Colonic mucosa (tissue), 4 donors: ENCODE results near the gene VPS4B. TPM values are rescaled to one million over a fixed set of nuclear protein-coding genes. Genes with fewer than 3 reads are reported as not detected.

Experiments
- DNase-seq: peaks from one replicate; pipeline ENCODE4 v3.0.0-alpha.2; 2020
- H3K27ac ChIP-seq: fragments of 200-600 bp; one replicate; pipeline ENCODE4 v1.8.0; 2021
- H3K27me3 ChIP-seq: fragments of 200-600 bp; one replicate; pipeline ENCODE4 v1.8.0; 2021
- H3K36me3 ChIP-seq: fragments of 200-600 bp; one replicate; pipeline ENCODE4 v1.8.0; 2021
- H3K4me1 ChIP-seq: fragments of 200-600 bp; one replicate; pipeline ENCODE4 v1.8.0; 2021; ENCODE audit warnings: mild to moderate bottlenecking
- H3K4me3 ChIP-seq: fragments of 200-600 bp; one replicate; pipeline ENCODE4 v1.8.0; 2021
- H3K9ac ChIP-seq, 2 donors: one replicate each; pipeline ENCODE4 v1.7.0; 2013; ENCODE audit warnings: control low read depth in 2 of 2, low read depth in 2 of 2, low read length in 2 of 2
- H3K9me3 ChIP-seq: fragments of 200-600 bp; one replicate; pipeline ENCODE4 v1.8.0; 2021
- intact Hi-C: fragments of 100-400 bp; cut with DNase I; formaldehyde crosslinking; loops from one replicate; pipeline ENCODE4 v1.14.1; 2022
- total RNA-seq, 2 donors: library from RNA; stranded (reverse); fragmentation: NEBNext Ultra II Directional in 1 of 2; extraction: Animal tissue kit (Norgen Biotek cat#: 25700) in 1 of 2; gene quantifications; one replicate each; pipeline ENCODE4 v1.2.1, GENCODE V29; 2021
- TF ChIP-seq, protein P1 (sequence below): fragments of 200-600 bp; IDR thresholded peaks from one replicate; pipeline ENCODE4 v1.8.0; 2022; ENCODE audit warnings: antibody characterized with exemption, mild to moderate bottlenecking
- donor health status: healthy.
- donor health status: DM: no; HTN: no; CAD: no.
- donor health status: DM: no; HTN: no; CAD: no.

The VPS4B gene
- total RNA-seq, 2 donors from 2014 or later: 96.3 to 127 TPM

DNA sequence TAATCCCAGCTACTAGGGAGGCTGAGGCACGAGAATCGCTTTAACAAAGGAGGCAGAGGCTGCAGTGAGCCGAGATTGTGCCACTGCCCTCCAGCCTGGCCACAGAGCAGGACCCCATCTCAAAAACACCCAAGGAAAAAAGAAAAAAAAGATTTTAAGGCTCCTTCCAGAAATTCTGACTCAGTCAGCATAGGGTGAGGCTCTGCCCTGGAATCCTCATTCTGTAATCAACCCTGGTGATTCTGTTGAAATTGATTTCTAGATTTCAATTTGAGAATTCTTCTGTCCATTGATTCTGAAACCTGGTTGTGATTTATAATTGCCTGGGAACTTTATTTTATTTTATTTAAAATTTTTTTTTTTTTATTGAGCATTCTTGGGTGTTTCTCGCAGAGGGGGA, 27.1 kb upstream of the VPS4B start:
- intact Hi-C loops: no loop called here
- Histone ChIP-seq H3K9me3 (no peaks in the 10 kb centered on the region), H3K4me3 (no peak overlapping the region), H3K9ac (no peak overlapping the region), H3K36me3 (no peaks in the 10 kb centered on the region), H3K27me3 (no peaks in the 10 kb centered on the region), H3K27ac (no peak overlapping the region), H3K4me1 (peaks cover 17% of the 10 kb centered on the region)
- TF ChIP-seq, protein P1, sequence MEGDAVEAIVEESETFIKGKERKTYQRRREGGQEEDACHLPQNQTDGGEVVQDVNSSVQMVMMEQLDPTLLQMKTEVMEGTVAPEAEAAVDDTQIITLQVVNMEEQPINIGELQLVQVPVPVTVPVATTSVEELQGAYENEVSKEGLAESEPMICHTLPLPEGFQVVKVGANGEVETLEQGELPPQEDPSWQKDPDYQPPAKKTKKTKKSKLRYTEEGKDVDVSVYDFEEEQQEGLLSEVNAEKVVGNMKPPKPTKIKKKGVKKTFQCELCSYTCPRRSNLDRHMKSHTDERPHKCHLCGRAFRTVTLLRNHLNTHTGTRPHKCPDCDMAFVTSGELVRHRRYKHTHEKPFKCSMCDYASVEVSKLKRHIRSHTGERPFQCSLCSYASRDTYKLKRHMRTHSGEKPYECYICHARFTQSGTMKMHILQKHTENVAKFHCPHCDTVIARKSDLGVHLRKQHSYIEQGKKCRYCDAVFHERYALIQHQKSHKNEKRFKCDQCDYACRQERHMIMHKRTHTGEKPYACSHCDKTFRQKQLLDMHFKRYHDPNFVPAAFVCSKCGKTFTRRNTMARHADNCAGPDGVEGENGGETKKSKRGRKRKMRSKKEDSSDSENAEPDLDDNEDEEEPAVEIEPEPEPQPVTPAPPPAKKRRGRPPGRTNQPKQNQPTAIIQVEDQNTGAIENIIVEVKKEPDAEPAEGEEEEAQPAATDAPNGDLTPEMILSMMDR: no peak
- no peak for DNase-seq

- Histone ChIP-seq H3K9ac (no peak overlapping the region), H3K36me3 (no peaks in the 10 kb centered on the region), H3K4me3 (no peak overlapping the region), H3K9me3 (no peaks in the 10 kb centered on the region), H3K27ac (no peak overlapping the region), H3K27me3 (no peaks in the 10 kb centered on the region), H3K4me1 (peaks cover 4% of the 10 kb centered on the region)
- TF ChIP-seq, protein P1: no peak
- intact Hi-C loops: no loop called here
- DNase-seq: no peak
Observed at GRCh38 chr18:63447066-63447465, 24.8 kb upstream of the VPS4B start.

- Histone ChIP-seq H3K27ac (no peak overlapping the region), H3K9ac (no peak overlapping the region), H3K36me3 (no peaks in the 10 kb centered on the region), H3K4me3 (no peak overlapping the region), H3K4me1 (no peaks in the 10 kb centered on the region), H3K9me3 (no peaks in the 10 kb centered on the region), H3K27me3 (no peaks in the 10 kb centered on the region)
- intact Hi-C loops: no loop called here
- no peak for DNase-seq
- TF ChIP-seq, protein P1: no peak
Observed at GRCh38 chr18:63446266-63446665, 24.0 kb upstream of the VPS4B start.

DNA sequence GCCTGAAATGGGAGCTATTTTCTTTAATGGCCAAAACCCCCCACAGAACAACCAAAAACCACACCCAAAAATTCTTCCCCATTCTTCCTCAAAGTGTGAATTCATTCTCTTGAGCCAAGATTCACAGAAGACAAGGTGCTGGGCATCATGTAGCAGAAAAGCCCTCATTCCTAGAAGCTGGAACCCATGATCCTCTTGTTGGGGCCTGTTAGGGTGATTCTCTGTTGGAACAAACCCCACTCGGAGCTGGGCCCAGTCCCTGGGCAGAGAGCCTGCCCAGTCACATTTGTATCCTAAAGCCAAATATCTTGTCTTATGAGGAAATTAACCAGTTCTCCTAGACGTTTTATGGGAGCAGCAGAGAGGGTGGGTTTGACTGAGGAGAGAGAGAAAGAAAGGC, 22.8 kb upstream of the VPS4B start:
- peak; percentile 27 for DNase-seq
- Histone ChIP-seq H3K36me3 (no peaks in the 10 kb centered on the region), H3K27me3 (no peaks in the 10 kb centered on the region), H3K4me1 (no peaks in the 10 kb centered on the region), H3K27ac (no peak overlapping the region), H3K9ac (no peak overlapping the region), H3K9me3 (no peaks in the 10 kb centered on the region), H3K4me3 (no peak overlapping the region)
- intact Hi-C loops: no loop called here
- TF ChIP-seq, protein P1: no peak

DNA sequence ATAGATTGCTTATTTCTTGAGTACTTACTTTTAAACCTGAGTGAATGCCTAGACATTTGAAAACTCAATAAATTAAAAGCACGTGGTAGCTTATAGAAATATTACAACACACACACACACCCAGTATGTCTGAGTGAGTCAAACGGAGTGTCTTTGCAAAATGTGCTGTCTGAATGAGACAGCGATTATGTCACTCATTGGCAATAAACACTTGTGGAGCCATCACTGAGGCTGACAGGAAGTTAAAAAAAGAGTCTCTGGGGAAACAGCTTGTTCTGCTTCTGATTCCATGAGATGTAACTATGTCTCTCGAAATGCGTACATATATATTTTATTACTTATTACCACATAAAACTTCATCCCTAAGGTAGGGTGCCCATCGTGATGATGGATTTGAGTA, 22.3 kb upstream of the VPS4B start:
- Histone ChIP-seq H3K36me3 (no peaks in the 10 kb centered on the region), H3K27me3 (no peaks in the 10 kb centered on the region), H3K27ac (no peak overlapping the region), H3K9me3 (no peaks in the 10 kb centered on the region), H3K4me1 (no peaks in the 10 kb centered on the region), H3K4me3 (no peak overlapping the region), H3K9ac (no peak overlapping the region)
- TF ChIP-seq, protein P1: no peak
- intact Hi-C loops: loop anchor here (5.0 kb wide), 1 partner anchor 427 kb away; no protein-coding TSS in a partner anchor
- DNase-seq: peak; percentile 4
